Keratinocyte (primary cell): ENCODE data around the gene PRELID3B. TPM values are rescaled to one million over a fixed set of nuclear protein-coding genes. Genes with fewer than 3 reads are reported as not detected.

Source experiments
- DNase-seq: peaks from one replicate; pipeline ENCODE4 v3.0.0-alpha.2; 2011; ENCODE audit warnings: low read depth, missing footprints, low spot score
- FAIRE-seq: peaks from 2 replicates; lab custom pipeline; 2011; peaks lifted over from hg19 to GRCh38; lab: Jason Lieb, UNC
- H2AFZ ChIP-seq: 2 replicates; pipeline ENCODE4 v1.6.0; 2012; ENCODE audit warnings: low read length, control low read depth, inconsistent platforms; ENCODE audit not compliant: control insufficient read depth
- H3K27ac ChIP-seq: 2 replicates; pipeline ENCODE4 v1.5.1; 2011; ENCODE audit warnings: low read length; ENCODE audit not compliant: control insufficient read depth, insufficient read depth
- H3K27me3 ChIP-seq: 3 replicates; pipeline ENCODE4 v1.6.0; 2011; ENCODE audit warnings: low read length; ENCODE audit not compliant: control insufficient read depth, insufficient read depth; ENCODE audit errors: extremely low read depth
- H3K36me3 ChIP-seq, 2 experiments: 2 replicates in 1 of 2; 3 replicates in 1 of 2; pipeline ENCODE4 v1.5.1; 2011; ENCODE audit warnings: low read length in 2 of 2, mild to moderate bottlenecking in 1 of 2; ENCODE audit not compliant: control insufficient read depth in 2 of 2, insufficient read depth in 2 of 2; ENCODE audit errors: extremely low read depth in 1 of 2
- H3K4me1 ChIP-seq: 3 replicates; pipeline ENCODE4 v1.5.1; 2011; ENCODE audit warnings: low read length; ENCODE audit not compliant: control insufficient read depth, insufficient read depth; ENCODE audit errors: extremely low read depth
- H3K4me2 ChIP-seq: 3 replicates; pipeline ENCODE4 v1.6.0; 2011; ENCODE audit warnings: low read depth, low read length; ENCODE audit not compliant: control insufficient read depth, insufficient read depth; ENCODE audit errors: extremely low read depth
- H3K4me3 ChIP-seq, 3 experiments: fragments of 200-600 bp in 1 of 3; sonication (generic) in 1 of 3; 2 replicates in 2 of 3; 3 replicates in 1 of 3; pipeline ENCODE4 v1.5.1; 2011 to 2016; ENCODE audit warnings: low read length in 3 of 3, mild to moderate bottlenecking in 3 of 3, control low read depth in 2 of 3, inconsistent platforms in 1 of 3, low read depth in 1 of 3, mixed read lengths in 1 of 3, mixed run types in 1 of 3, moderate library complexity in 1 of 3; ENCODE audit not compliant: control insufficient read depth in 2 of 3, insufficient read depth in 2 of 3; ENCODE audit errors: extremely low read depth in 1 of 3
- H3K79me2 ChIP-seq: 2 replicates; pipeline ENCODE4 v1.6.0; 2012; ENCODE audit warnings: low read length; ENCODE audit not compliant: control insufficient read depth, insufficient read depth
- H3K9ac ChIP-seq: 3 replicates; pipeline ENCODE4 v1.6.0; 2011; ENCODE audit warnings: low read length; ENCODE audit not compliant: control insufficient read depth, insufficient read depth; ENCODE audit errors: extremely low read depth
- H3K9me1 ChIP-seq: 3 replicates; pipeline ENCODE4 v1.6.0; 2011; ENCODE audit warnings: low read length; ENCODE audit not compliant: control insufficient read depth, insufficient read depth; ENCODE audit errors: extremely low read depth
- H3K9me3 ChIP-seq: 2 replicates; pipeline ENCODE4 v1.5.1; 2012; ENCODE audit warnings: low read depth, low read length; ENCODE audit not compliant: control insufficient read depth
- H4K20me1 ChIP-seq: 3 replicates; pipeline ENCODE4 v1.6.0; 2011; ENCODE audit warnings: low read length; ENCODE audit not compliant: control insufficient read depth, insufficient read depth; ENCODE audit errors: extremely low read depth
- CTCF ChIP-seq, 3 experiments: IDR thresholded peaks in 1 of 3; conservative IDR thresholded peaks in 1 of 3; optimal IDR thresholded peaks in 1 of 3; 2 replicates in 2 of 3; 3 replicates in 1 of 3; pipeline versions ENCODE3 to v1.5.1; 2011; ENCODE audit warnings: low read length in 3 of 3, mild to moderate bottlenecking in 3 of 3, moderate library complexity in 2 of 3, control low read depth in 1 of 3, inconsistent platforms in 1 of 3; ENCODE audit not compliant: insufficient read depth in 2 of 3; ENCODE audit errors: extremely low read depth in 1 of 3
- EZH2 ChIP-seq: IDR thresholded peaks from one replicate; pipeline ENCODE4 v1.6.1; 2012; ENCODE audit warnings: inconsistent platforms, mild to moderate bottlenecking, low read length, moderate library complexity
- dilution Hi-C: fragments of 300-500 bp; cut with MboI; formaldehyde crosslinking; loops from one replicate; pipeline ENCODE4 v1.7.0; 2020; ENCODE audit warnings: low sequenced_read_pairs; ENCODE audit not compliant: extremely low pct_ligation_motif_present
- polyA plus RNA-seq, 5 experiments: library from polyadenylated mRNA; depleted of rRNA in 3 of 5; stranded (reverse) in 3 of 5; stranded (forward) in 1 of 5; unstranded in 1 of 5; fragments of >200 nt; gene quantifications; 1 replicate in 1 of 5; 2 replicates in 3 of 5; 3 replicates in 1 of 5; pipeline versions ENCODE4 v1.2.1 to v1.2.3, GENCODE V29; 2011 to 2012; ENCODE audit warnings: missing spikeins in 2 of 5, low read depth in 1 of 5, low replicate concordance in 1 of 5

The PRELID3B gene
- polyA plus RNA-seq, 1 donor (not counting 4 experiments of a cell fraction or from before 2014, with no cell fraction given) = 86.9 TPM

DNA sequence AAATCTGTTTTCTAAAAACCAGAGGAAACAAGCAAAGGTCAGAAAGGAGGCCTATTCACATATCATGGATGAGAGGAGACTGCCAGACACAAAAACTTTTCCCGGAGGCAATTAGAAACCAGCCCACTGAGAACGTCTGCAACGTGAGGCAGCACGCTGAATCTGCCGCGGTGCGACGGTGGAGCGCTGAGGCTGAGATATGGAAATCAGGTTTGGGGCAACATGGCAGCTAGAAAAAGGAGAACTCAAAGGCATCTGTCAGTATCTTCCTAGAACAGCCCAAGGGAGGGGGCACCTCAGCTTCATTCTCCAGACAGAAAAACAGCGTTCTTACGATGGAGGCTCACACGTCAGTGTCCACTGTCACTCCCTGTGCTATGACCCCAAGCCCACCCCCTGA, 5.2 kb downstream of the PRELID3B start:
- peaks cover 29 to 40% of the 10 kb centered on the region in 2 experiments for H3K36me3 ChIP-seq
- H3K4me2 ChIP-seq = no peak overlapping the region
- TF ChIP-seq CTCF (optimal IDR thresholded peaks at IDR 0.05 in 1 of 3, IDR thresholded peaks at IDR 0.05 in 1 of 3, conservative IDR thresholded peaks at IDR 0.05 in 1 of 3; ENCODE audit: extremely low read depth in 1 of 3, insufficient read depth in 2 of 3, low read length in 3 of 3) = no peak
- TF ChIP-seq EZH2 = no peak
- no peaks in the 10 kb centered on the region for H3K27me3 ChIP-seq
- no peak for DNase-seq
- H3K4me1 ChIP-seq = peaks cover 25% of the 10 kb centered on the region
- dilution Hi-C loops = no loop called here
- H3K9ac ChIP-seq = no peak overlapping the region
- H3K9me1 ChIP-seq = peaks cover 2% of the 10 kb centered on the region
- H3K79me2 ChIP-seq = peaks cover 66% of the 10 kb centered on the region
- H2AFZ ChIP-seq = no peak overlapping the region
- no peak overlapping the region for H3K4me3 ChIP-seq
- H3K27ac ChIP-seq = no peak overlapping the region
- FAIRE-seq = no peak
- no peaks in the 10 kb centered on the region for H3K9me3 ChIP-seq
- H4K20me1 ChIP-seq = no peaks in the 10 kb centered on the region

DNA sequence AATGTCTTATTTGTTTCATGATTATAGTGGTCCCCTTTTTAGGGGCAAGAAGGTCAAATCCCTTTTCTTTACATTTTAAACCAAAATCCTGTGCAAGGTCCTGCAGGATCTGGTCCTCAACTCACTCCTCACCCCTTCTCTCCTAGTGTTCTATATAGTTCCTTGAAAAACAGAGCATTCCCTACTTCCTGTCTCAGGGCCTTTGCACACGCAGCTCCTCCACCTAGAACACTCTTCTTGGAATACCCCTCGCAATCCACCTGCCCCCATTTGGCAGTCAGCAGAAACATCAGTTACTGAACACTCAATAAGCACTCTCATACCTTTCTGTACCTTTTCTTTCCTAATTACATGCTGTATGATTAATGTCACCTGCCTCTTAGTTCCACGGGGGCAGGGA, 7.2 kb downstream of the PRELID3B start:
- Histone ChIP-seq H3K79me2 (peaks cover 63% of the 10 kb centered on the region), H3K27me3 (no peaks in the 10 kb centered on the region), H3K4me1 (peaks cover 25% of the 10 kb centered on the region), H3K9me1 (peaks cover 2% of the 10 kb centered on the region), H3K36me3 (peaks cover 27 to 37% of the 10 kb centered on the region in 2 experiments), H3K9ac (no peak overlapping the region), H3K9me3 (no peaks in the 10 kb centered on the region), H2AFZ (no peak overlapping the region), H3K4me2 (no peak overlapping the region), H4K20me1 (no peaks in the 10 kb centered on the region), H3K27ac (no peak overlapping the region), H3K4me3 (no peak overlapping the region)
- dilution Hi-C loops = no loop called here
- TF ChIP-seq CTCF (optimal IDR thresholded peaks at IDR 0.05 in 1 of 3, IDR thresholded peaks at IDR 0.05 in 1 of 3, conservative IDR thresholded peaks at IDR 0.05 in 1 of 3; ENCODE audit: extremely low read depth in 1 of 3, insufficient read depth in 2 of 3, low read length in 3 of 3) = no peak
- TF ChIP-seq EZH2 = no peak
- no peak for DNase-seq
- FAIRE-seq = no peak
